ENCODE results near the gene AOX1. TPM values are rescaled to one million over a fixed set of nuclear protein-coding genes. Genes with fewer than 3 reads are reported as not detected.

Gene AOX1
- polyA plus RNA-seq, 1 experiment, result 10.2 TPM

DNA sequence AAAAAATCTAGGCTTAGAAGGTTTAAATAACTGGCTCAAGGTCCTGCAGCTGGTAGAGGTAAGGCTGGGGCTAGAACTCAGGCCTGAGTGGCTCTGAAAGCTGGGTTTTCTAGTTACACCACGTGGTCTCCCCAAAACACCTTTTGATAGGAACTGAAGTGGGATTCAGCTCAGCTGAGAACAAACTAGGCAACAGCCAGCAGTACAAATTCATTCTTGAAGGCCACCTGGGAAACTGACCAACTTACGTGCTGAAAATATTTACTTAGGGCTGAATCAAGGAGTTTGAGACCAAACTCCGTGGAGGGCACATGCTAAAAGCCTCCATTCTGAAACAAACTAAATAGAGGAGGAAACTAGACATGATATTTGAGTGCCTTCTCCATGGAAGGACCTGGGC, 67.2 kb downstream of the AOX1 start:
- CTCF ChIA-PET, result interaction anchor here (1.2 kb wide), 1 partner anchor 35 kb away, joined by 4 read pairs; no protein-coding TSS in a partner anchor

GRCh38 chr2:200654823-200655222, 69.0 kb downstream of the AOX1 start:
- TF ChIP-seq, protein P1, sequence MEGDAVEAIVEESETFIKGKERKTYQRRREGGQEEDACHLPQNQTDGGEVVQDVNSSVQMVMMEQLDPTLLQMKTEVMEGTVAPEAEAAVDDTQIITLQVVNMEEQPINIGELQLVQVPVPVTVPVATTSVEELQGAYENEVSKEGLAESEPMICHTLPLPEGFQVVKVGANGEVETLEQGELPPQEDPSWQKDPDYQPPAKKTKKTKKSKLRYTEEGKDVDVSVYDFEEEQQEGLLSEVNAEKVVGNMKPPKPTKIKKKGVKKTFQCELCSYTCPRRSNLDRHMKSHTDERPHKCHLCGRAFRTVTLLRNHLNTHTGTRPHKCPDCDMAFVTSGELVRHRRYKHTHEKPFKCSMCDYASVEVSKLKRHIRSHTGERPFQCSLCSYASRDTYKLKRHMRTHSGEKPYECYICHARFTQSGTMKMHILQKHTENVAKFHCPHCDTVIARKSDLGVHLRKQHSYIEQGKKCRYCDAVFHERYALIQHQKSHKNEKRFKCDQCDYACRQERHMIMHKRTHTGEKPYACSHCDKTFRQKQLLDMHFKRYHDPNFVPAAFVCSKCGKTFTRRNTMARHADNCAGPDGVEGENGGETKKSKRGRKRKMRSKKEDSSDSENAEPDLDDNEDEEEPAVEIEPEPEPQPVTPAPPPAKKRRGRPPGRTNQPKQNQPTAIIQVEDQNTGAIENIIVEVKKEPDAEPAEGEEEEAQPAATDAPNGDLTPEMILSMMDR (IDR thresholded peaks at IDR 0.05; ENCODE audit: insufficient read depth, low read depth, low read length), result no peak
- Histone ChIP-seq H3K27me3 (ENCODE audit: control insufficient read depth, insufficient read depth, low read length) (no peaks in the 10 kb centered on the region), H3K36me3 (ENCODE audit: control insufficient read depth, insufficient read depth, low read length) (no peaks in the 10 kb centered on the region), H3K4me3 (ENCODE audit: low read depth, low read length) (no peak overlapping the region)
- CTCF ChIA-PET, result interaction anchor here (0.8 kb wide), 1 partner anchor 45 kb away, joined by 3 read pairs; no protein-coding TSS in a partner anchor
- POLR2A ChIA-PET, result no interaction called here
- DNase-seq (ENCODE audit: low read depth), result no peak

More for the DNA sequence above, 67.2 kb downstream of the AOX1 start:
- H3K36me3 ChIP-seq (ENCODE audit: control insufficient read depth, insufficient read depth, low read length), result no peaks in the 10 kb centered on the region
- TF ChIP-seq, protein P1 (IDR thresholded peaks at IDR 0.05; ENCODE audit: insufficient read depth, low read depth, low read length), result no peak
- H3K4me3 ChIP-seq (ENCODE audit: low read depth, low read length), result no peak overlapping the region
- POLR2A ChIA-PET, result no interaction called here
- H3K27me3 ChIP-seq (ENCODE audit: control insufficient read depth, insufficient read depth, low read length), result no peaks in the 10 kb centered on the region
- no peak for DNase-seq (ENCODE audit: low read depth)

- TF ChIP-seq, protein P1 (IDR thresholded peaks at IDR 0.05; ENCODE audit: insufficient read depth, low read depth, low read length), result no peak
- H3K27me3 ChIP-seq (ENCODE audit: control insufficient read depth, insufficient read depth, low read length), result no peaks in the 10 kb centered on the region
- POLR2A ChIA-PET, result no interaction called here
- CTCF ChIA-PET, result interaction anchor here (1.4 kb wide), 1 partner anchor 7 kb away, joined by 5 read pairs; no protein-coding TSS in a partner anchor
- no peak overlapping the region for H3K4me3 ChIP-seq (ENCODE audit: low read depth, low read length)
- no peaks in the 10 kb centered on the region for H3K36me3 ChIP-seq (ENCODE audit: control insufficient read depth, insufficient read depth, low read length)
- no peak for DNase-seq (ENCODE audit: low read depth)
These were observed 70.2 kb downstream of the AOX1 start for GRCh38 chr2:200655918-200656580.

DNA sequence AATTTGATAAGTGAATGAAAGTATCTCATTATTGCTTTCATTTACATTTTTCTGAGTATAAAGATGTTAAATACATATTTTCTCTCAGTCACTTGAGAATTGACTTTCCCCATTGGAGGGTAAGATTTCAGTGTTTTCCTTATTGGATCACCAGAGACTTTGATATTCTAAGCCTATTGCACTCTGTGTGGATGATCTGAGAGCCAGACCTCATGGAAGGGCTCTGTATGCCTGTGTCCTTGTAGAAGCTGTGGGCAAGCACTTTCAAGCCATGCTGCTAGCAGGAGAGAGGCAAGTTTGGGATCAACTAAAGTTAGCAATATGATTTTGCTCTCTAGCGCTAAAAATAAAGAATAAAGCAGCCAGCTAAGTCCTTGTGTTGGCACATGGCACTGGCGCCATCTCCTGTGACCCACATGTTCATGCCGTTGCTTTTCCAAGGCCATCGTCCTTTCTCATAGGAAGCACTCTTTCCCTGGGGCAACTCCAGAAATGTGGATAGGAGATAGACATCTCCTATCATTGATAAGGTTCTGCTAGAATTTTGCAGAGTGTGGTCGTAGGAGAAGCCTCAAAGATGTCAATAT, 72.6 kb downstream of the AOX1 start:
- DNase-seq (ENCODE audit: low read depth), result no peak
- TF ChIP-seq, protein P1 (IDR thresholded peaks at IDR 0.05; ENCODE audit: insufficient read depth, low read depth, low read length), result no peak
- ChIA-PET POLR2A (no interaction called here), CTCF (interaction anchor here (0.9 to 1.2 kb wide), 3 partner anchors 9 to 73 kb away, joined by 3 read pairs; no protein-coding TSS in a partner anchor)
- Histone ChIP-seq H3K36me3 (ENCODE audit: control insufficient read depth, insufficient read depth, low read length) (no peaks in the 10 kb centered on the region), H3K4me3 (ENCODE audit: low read depth, low read length) (no peak overlapping the region), H3K27me3 (ENCODE audit: control insufficient read depth, insufficient read depth, low read length) (no peaks in the 10 kb centered on the region)

DNA sequence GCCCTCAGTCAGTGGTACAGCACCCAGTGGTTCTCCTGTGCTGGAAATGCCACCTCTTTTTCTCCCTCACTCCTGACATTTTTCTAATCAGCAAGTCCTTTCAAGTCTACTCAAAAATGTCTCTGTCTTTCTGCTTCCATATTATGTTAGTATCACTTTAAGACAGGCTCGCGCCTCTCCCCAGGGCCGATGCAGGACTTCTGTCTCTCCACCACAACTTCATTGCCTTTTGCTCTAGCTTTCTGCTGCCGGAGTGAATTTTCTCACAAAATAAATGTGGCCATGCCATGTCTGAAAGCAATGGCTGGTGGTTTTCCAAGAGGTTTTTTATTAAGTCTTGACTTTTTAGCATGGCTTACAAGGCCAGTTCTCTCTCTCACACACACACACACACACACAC, 73.6 kb downstream of the AOX1 start:
- no peak overlapping the region for H3K4me3 ChIP-seq (ENCODE audit: low read depth, low read length)
- H3K27me3 ChIP-seq (ENCODE audit: control insufficient read depth, insufficient read depth, low read length), result no peaks in the 10 kb centered on the region
- TF ChIP-seq, protein P1 (IDR thresholded peaks at IDR 0.05; ENCODE audit: insufficient read depth, low read depth, low read length), result no peak
- ChIA-PET POLR2A (no interaction called here), CTCF (interaction anchor here (0.9 to 1.2 kb wide), 3 partner anchors 11 to 74 kb away, joined by 3 read pairs; no protein-coding TSS in a partner anchor)
- no peak for DNase-seq (ENCODE audit: low read depth)
- no peaks in the 10 kb centered on the region for H3K36me3 ChIP-seq (ENCODE audit: control insufficient read depth, insufficient read depth, low read length)
